Esophagus (tissue), 2 donors: ENCODE data around the gene GRN. TPM values are rescaled to one million over a fixed set of nuclear protein-coding genes. Genes with fewer than 3 reads are reported as not detected.
"Not testable (repeated sequence)": the region's sequence is repeated elsewhere in the genome, so short reads cannot be mapped to it uniquely, and the experiment has no call there.

Experiments
- H3K27ac ChIP-seq, 2 donors: one replicate each; pipeline ENCODE4 v1.5.1; 2013; ENCODE audit warnings: low read depth in 2 of 2, mild to moderate bottlenecking in 2 of 2, inconsistent platforms in 1 of 2, low read length in 1 of 2, moderate library complexity in 1 of 2
- H3K27me3 ChIP-seq, 2 donors: one replicate each; pipeline ENCODE4 v1.6.1; 2013; ENCODE audit warnings: low read length in 2 of 2, control low read depth in 1 of 2, mild to moderate bottlenecking in 1 of 2; ENCODE audit not compliant: insufficient read depth in 2 of 2, control insufficient read depth in 1 of 2
- H3K36me3 ChIP-seq, 2 donors: one replicate each; pipeline ENCODE4 v1.6.1; 2013; ENCODE audit warnings: low read length in 1 of 2; ENCODE audit not compliant: control insufficient read depth in 2 of 2, insufficient read depth in 2 of 2
- H3K4me1 ChIP-seq, 2 donors: one replicate each; pipeline ENCODE4 v1.6.1; 2013; ENCODE audit warnings: low read length in 1 of 2; ENCODE audit not compliant: control insufficient read depth in 2 of 2, insufficient read depth in 2 of 2
- H3K4me3 ChIP-seq, 2 donors: one replicate each; pipeline ENCODE4 v1.5.1; 2013; ENCODE audit warnings: low read length in 2 of 2, mild to moderate bottlenecking in 2 of 2, low read depth in 1 of 2, moderate library complexity in 1 of 2
- H3K9me3 ChIP-seq, 2 donors: one replicate each; pipeline ENCODE4 v1.6.1; 2013; ENCODE audit warnings: mild to moderate bottlenecking in 2 of 2, low read depth in 1 of 2, low read length in 1 of 2, moderate library complexity in 1 of 2; ENCODE audit not compliant: control insufficient read depth in 2 of 2, insufficient read depth in 1 of 2
- WGBS, 2 donors: extraction: QIAGEN DNeasy Blood & Tissue Kit; methylation state at CpG; one replicate each; pipeline ENCODE4 v1.1.7; 2013; 5-methylcytosine and 5-hydroxymethylcytosine counted together
- polyA plus RNA-seq, 2 donors: library from polyadenylated mRNA; stranded (reverse); fragments of 200-250 nt; gene quantifications; one replicate each; pipeline ENCODE4 v1.2.3, GENCODE V29; 2013
- donor health status: healthy with polysubstance abuse.
- donor health status: Bipolar disorder and iron deficiency.

Gene GRN
- polyA plus RNA-seq, 2 donors, result 211 to 370 TPM

DNA sequence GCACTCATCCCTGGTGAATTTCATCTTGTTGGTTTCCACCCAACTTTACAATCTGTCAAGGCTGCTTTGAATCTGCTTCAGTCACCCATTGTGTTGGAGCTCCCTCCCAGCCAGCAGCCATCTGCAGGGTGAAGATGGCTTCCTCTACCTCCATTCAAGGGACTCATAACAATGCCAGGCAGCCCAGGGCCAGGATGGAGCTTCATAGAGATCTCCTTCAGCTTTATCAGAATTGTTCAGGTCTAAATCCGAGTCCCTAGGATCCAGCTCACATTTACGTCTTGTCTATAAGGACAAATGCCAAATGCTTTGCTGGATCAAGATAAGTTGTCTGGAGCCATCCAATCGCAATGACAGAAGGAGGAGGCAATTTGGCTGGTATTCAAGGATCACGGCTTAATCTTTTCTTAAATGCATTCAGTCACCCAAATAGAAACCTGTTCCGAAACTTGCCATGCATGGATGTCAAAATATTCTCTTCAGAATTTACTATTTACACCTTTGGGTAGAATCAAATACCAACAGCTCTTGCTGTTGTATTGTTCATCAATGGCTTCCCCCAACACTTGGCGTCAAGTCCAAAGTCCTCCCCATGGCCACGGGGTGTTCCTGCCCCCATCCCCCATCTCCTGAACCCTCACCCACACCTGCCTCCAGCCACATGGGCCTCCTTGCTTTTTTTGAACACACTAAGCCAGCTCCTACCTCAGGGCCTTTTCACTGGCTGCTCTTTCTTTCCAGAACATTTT lies 22.3 kb downstream of the GRN start:
- Histone ChIP-seq H3K4me3 (no peak overlapping the region), H3K27me3 (no peaks in the 10 kb centered on the region), H3K36me3 (no peaks in the 10 kb centered on the region), H3K4me1 (peaks cover 0 to 2% of the 10 kb centered on the region in 2 donors), H3K9me3 (no peaks in the 10 kb centered on the region), H3K27ac (peak overlapping the region; percentile 58 to 70)
- WGBS, 2 donors, result 37 to 46% methylated on average over 7 of the region's 7 CpGs

GRCh38 chr17:44368391-44369243 lies 23.5 kb downstream of the GRN start:
- H3K4me3 ChIP-seq, H3K27me3 ChIP-seq, H3K4me1 ChIP-seq, H3K9me3 ChIP-seq, H3K36me3 ChIP-seq, H3K27ac ChIP-seq: not testable (repeated sequence)
- WGBS, 2 donors, result 83 to 89% methylated on average over 40 to 42 of the region's 42 CpGs

GRCh38 chr17:44369414-44370023 lies 24.4 kb downstream of the GRN start:
- H3K27me3 ChIP-seq, H3K36me3 ChIP-seq, H3K27ac ChIP-seq, H3K4me3 ChIP-seq, H3K9me3 ChIP-seq, H3K4me1 ChIP-seq: not testable (repeated sequence)
- 63 to 70% methylated on average over 17 of the region's 17 CpGs for WGBS, 2 donors

DNA sequence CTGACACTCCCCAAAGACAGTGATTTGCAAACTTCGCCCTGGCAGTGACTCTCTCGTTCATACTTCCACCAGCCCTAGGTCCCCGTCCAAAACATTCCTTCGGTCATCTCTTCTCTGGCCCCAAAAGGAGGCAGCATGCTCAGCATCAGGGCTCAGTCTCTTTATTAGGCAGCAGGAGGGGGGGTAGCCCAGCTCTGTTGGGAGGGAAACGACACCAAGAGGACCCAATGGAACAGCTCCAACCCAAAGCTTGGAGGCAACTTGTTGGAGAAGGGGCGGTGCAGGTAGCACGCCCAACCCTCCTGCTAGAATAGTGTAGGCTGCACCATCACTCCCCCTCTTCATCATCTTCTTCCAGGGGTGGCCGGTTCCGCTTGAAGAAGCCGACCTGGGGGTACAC lies 26.9 kb downstream of the GRN start:
- Histone ChIP-seq H3K36me3 (no peaks in the 10 kb centered on the region), H3K4me1 (peaks cover 4 to 6% of the 10 kb centered on the region in 2 donors), H3K4me3 (no peak overlapping the region), H3K27me3 (no peaks in the 10 kb centered on the region), H3K9me3 (no peaks in the 10 kb centered on the region), H3K27ac (no peak overlapping the region)
- 70 to 74% methylated on average over 10 of the region's 10 CpGs for whole genome bisulfite sequencing, 2 donors

GRCh38 chr17:44374306-44375195 lies 29.4 kb downstream of the GRN start:
- H3K36me3 ChIP-seq, result no peaks in the 10 kb centered on the region
- H3K4me1 ChIP-seq, result peaks cover 4 to 6% of the 10 kb centered on the region in 2 donors
- no peak overlapping the region for H3K4me3 ChIP-seq
- no peaks in the 10 kb centered on the region for H3K27me3 ChIP-seq
- no peaks in the 10 kb centered on the region for H3K9me3 ChIP-seq
- 32 to 36% methylated on average over 28 to 31 of the region's 31 CpGs for WGBS, 2 donors
- no peak overlapping the region for H3K27ac ChIP-seq

- 39 to 50% methylated on average over 22 of the region's 22 CpGs for WGBS, 2 donors
- no peaks in the 10 kb centered on the region for H3K9me3 ChIP-seq
- no peaks in the 10 kb centered on the region for H3K36me3 ChIP-seq
- peaks cover 4 to 6% of the 10 kb centered on the region in 2 donors for H3K4me1 ChIP-seq
- no peak overlapping the region for H3K27ac ChIP-seq
- H3K4me3 ChIP-seq, result no peak overlapping the region
- no peaks in the 10 kb centered on the region for H3K27me3 ChIP-seq
These were observed 30.3 kb downstream of the GRN start for GRCh38 chr17:44375196-44376017.

DNA sequence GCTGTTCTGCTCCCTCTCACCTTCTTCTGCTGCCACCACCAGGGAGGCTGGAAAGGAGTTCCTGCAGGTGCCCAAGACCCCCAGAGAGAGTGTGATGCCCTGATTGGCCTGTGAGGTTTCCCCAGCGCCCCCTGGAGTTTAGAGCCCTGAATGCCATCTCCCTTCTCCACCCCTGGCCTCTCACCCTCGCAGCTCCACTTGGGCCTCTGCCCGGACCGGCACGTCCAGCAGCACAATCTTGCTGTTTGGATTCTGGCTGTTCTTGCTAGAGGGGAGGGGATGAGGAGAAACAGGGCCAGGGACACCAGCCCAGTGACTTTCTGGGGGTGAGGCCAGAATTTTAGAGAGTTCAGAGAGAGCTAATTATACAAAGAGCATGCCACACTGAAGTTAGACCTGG lies 31.0 kb downstream of the GRN start:
- Histone ChIP-seq H3K9me3 (no peaks in the 10 kb centered on the region), H3K27me3 (no peaks in the 10 kb centered on the region), H3K4me1 (peaks cover 4 to 6% of the 10 kb centered on the region in 2 donors), H3K36me3 (no peaks in the 10 kb centered on the region), H3K4me3 (no peak overlapping the region), H3K27ac (no peak overlapping the region)
- WGBS, 2 donors, result 16 to 17% methylated on average over 5 of the region's 5 CpGs

- 85 to 90% methylated on average over 12 of the region's 12 CpGs for WGBS, 2 donors
- Histone ChIP-seq H3K36me3 (no peaks in the 10 kb centered on the region), H3K9me3 (no peaks in the 10 kb centered on the region), H3K27ac (no peak overlapping the region), H3K4me1 (peaks cover 4 to 6% of the 10 kb centered on the region in 2 donors), H3K4me3 (no peak overlapping the region), H3K27me3 (no peaks in the 10 kb centered on the region)
These were observed 31.7 kb downstream of the GRN start for GRCh38 chr17:44376779-44377178.
